Measurements from ENCODE around the gene CAVIN1.

Gene CAVIN1

DNA sequence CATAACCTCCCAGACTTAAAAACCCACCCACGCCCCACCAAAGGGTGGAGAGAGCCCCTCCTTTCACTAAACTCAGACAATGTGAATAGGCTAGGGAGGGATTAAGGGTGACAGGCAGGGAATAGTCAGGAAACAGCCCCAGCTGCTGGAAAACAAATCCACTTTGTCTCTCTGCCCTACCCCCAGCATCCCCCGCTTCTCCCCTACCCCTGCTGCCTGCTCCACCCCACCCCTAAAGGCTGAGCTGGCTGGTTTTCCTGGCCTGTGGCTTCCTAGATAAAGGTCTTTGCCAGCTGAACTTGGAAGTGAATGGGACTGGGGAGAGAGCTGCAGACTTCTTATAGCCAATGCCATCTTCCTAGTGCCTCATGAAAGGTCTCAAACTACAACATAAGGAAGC, 15.0 kb downstream of the CAVIN1 start:
- H3K9me3 Mint-ChIP-seq = no peaks in the 10 kb centered on the region
- peaks cover 27% of the 10 kb centered on the region for H3K4me1 Mint-ChIP-seq
- H3K27ac Mint-ChIP-seq = no peak overlapping the region
- TF ChIP-seq, protein P1, sequence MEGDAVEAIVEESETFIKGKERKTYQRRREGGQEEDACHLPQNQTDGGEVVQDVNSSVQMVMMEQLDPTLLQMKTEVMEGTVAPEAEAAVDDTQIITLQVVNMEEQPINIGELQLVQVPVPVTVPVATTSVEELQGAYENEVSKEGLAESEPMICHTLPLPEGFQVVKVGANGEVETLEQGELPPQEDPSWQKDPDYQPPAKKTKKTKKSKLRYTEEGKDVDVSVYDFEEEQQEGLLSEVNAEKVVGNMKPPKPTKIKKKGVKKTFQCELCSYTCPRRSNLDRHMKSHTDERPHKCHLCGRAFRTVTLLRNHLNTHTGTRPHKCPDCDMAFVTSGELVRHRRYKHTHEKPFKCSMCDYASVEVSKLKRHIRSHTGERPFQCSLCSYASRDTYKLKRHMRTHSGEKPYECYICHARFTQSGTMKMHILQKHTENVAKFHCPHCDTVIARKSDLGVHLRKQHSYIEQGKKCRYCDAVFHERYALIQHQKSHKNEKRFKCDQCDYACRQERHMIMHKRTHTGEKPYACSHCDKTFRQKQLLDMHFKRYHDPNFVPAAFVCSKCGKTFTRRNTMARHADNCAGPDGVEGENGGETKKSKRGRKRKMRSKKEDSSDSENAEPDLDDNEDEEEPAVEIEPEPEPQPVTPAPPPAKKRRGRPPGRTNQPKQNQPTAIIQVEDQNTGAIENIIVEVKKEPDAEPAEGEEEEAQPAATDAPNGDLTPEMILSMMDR (IDR thresholded peaks at IDR 0.05) = no peak
- peaks cover 10% of the 10 kb centered on the region for H3K27me3 Mint-ChIP-seq (ENCODE audit: low read depth, poor library complexity)
- H3K4me3 Mint-ChIP-seq = no peak overlapping the region
- DNase-seq = no peak
- H3K36me3 Mint-ChIP-seq (ENCODE audit: low read depth) = no peaks in the 10 kb centered on the region

DNA sequence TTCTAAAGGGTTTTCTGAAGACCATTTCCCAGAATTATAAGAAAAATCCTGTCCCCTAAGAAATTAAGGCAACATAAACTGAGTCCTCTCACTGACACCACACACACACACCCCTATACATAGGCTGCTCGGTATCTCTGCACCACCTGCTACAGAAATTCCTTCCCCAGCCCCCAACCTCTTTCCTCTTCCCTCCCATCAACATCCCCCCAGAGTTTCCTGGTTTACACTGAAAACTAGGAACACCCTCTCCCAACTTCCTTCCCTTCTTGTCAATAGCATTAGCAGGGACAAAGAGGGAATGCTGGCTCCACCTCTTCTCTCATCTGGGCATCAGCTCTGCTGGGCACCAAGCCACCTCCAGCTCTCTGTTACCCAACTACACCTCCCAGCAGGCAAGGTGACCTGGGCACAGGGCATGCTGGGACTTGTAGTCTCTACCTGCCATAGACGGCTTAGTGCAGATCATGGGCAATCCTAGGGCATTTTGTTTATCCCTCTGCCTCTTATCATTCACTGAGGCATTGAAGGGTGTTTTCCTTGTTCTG, 15.7 kb downstream of the CAVIN1 start:
- Mint-ChIP-seq H3K36me3 (ENCODE audit: low read depth) (no peaks in the 10 kb centered on the region), H3K4me1 (peaks cover 30% of the 10 kb centered on the region), H3K9me3 (no peaks in the 10 kb centered on the region), H3K27ac (no peak overlapping the region), H3K27me3 (ENCODE audit: low read depth, poor library complexity) (peaks cover 16% of the 10 kb centered on the region), H3K4me3 (no peak overlapping the region)
- peak; percentile 38 for DNase-seq
- TF ChIP-seq, protein P1 (IDR thresholded peaks at IDR 0.05) = no peak

DNA sequence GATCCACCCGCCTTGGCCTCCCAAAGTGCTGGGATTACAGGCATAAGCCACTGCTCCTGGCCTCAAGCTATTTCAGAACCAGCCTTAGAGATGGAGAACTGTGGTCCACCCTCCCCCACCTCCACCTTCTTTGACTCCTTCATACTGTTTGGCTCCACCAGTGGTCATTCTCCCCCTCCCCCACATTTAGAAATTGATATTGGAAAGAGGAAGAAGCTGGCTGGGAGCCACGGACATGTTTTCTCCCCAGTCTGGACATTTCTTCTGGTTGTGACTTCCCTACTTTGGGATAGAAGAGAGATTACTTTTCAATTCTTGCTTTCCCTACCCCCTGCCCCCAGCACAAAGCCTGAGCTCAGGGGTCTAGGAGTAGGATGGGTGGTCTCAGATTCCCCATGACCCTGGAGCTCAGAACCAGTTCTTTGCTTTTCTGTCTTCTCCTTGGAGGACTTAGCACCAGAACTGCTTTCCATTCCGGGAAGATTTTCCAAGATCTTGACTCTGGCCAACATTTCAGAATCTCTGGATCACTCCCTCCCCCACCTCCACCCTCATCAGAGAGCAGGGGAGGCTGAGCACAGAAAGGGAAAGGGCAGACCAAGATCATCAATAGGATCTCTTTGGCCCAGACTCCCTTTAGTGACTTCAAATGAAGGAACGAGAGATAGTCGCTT, 16.3 kb downstream of the CAVIN1 start:
- peaks cover 16% of the 10 kb centered on the region for H3K27me3 Mint-ChIP-seq (ENCODE audit: low read depth, poor library complexity)
- peaks cover 34% of the 10 kb centered on the region for H3K4me1 Mint-ChIP-seq
- TF ChIP-seq, protein P1 (IDR thresholded peaks at IDR 0.05) = no peak

DNA sequence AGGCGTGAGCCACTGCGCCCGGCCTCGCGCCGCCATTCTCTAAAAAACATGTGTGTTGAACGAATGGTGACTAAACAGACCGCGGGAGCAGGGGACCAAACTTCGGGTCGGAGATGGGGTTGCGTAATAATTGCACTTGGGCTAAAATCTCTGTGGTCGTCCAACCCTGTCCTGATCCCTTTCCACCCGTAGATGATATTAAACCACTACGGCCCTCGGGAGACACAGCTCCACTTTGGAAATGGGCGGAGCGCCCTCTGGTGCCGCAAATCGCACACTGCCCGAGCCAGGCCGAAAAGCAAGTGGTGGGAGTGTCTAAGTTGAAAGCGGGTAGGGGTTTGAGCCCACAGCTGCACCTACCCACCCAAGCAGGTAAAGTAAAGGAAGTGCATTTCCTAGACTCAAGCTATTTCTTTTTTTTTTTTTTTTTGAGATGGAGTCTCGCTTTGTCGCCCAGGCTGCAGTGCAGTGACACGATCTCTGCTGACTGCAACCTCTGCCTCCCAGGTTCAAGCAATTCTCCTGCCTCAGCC, 17.0 kb downstream of the CAVIN1 start:
- TF ChIP-seq, protein P1 (IDR thresholded peaks at IDR 0.05) = peak; percentile 62
- H3K4me3 Mint-ChIP-seq = no peak overlapping the region
- peak; percentile 85 for DNase-seq
- peaks cover 16% of the 10 kb centered on the region for H3K27me3 Mint-ChIP-seq (ENCODE audit: low read depth, poor library complexity)
- no peak overlapping the region for H3K27ac Mint-ChIP-seq
- no peaks in the 10 kb centered on the region for H3K9me3 Mint-ChIP-seq
- H3K4me1 Mint-ChIP-seq = peaks cover 34% of the 10 kb centered on the region
- H3K36me3 Mint-ChIP-seq (ENCODE audit: low read depth) = no peaks in the 10 kb centered on the region

More for the DNA sequence above, 16.3 kb downstream of the CAVIN1 start:
- Mint-ChIP-seq H3K9me3 (no peaks in the 10 kb centered on the region), H3K36me3 (ENCODE audit: low read depth) (no peaks in the 10 kb centered on the region), H3K27ac (no peak overlapping the region), H3K4me3 (no peak overlapping the region)
- no peak for DNase-seq

DNA sequence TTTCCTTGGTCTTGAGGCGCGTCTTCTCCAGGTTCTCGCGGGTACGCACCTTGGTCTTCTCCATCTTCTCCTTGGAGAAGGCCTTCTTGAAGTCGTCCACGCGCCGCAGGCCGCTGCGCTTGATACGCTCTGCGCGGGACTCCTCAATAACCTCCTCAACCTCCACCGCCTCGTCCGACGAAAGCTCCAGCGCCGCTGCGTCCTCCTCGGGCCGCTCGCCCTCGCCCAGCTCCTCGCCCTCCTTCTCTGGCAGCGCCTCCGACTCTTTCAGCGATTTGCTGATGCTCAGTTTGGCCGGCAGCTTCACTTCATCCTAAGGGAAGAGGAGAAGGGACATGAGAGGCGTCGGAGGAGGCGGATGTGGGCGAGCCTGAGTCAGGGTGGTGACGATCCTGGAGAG, 18.0 kb downstream of the CAVIN1 start:
- Mint-ChIP-seq H3K4me1 (peaks cover 34% of the 10 kb centered on the region), H3K36me3 (ENCODE audit: low read depth) (no peaks in the 10 kb centered on the region), H3K27me3 (ENCODE audit: low read depth, poor library complexity) (peaks cover 16% of the 10 kb centered on the region), H3K27ac (no peak overlapping the region), H3K9me3 (no peaks in the 10 kb centered on the region), H3K4me3 (no peak overlapping the region)
- TF ChIP-seq, protein P1 (IDR thresholded peaks at IDR 0.05) = no peak
- DNase-seq = no peak

All from nephron progenitor cell (in vitro differentiated cells).